ENCODE results near the gene HNRNPH3.

DNA sequence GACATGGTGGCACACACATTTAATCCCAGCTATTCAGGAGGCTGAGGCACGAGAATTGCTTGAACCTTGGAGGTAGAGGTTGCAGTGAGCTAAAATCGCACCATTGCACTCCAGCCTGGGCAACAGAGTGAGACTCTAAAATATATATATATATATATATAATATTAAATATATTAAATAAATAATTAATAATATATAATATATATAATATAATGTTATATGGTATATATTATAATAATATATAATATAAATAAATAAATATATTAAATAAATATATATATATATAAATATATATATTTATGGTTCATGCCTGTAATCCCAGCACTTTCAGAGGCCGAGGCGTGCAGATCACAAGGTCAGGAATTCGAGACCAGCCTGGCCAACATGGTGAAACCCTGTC lies 34.7 kb downstream of the HNRNPH3 start:
- TF ChIP-seq GATA2 (IDR thresholded peaks at IDR 0.05; ENCODE audit: low read depth, low read length) (no peak), GATA3 (IDR thresholded peaks at IDR 0.05; ENCODE audit: low read depth, low read length) (no peak)
